Transverse colon (tissue), 4 donors: Measurements from ENCODE around the gene ZNF202. TPM values are rescaled to one million over a fixed set of nuclear protein-coding genes. Genes with fewer than 3 reads are reported as not detected.

ENCODE experiments used
- DNase-seq: peaks from one replicate; pipeline ENCODE4 v3.0.0-alpha.2; 2019
- H3K27ac ChIP-seq, 4 donors: fragments of 200-600 bp; sonication (generic); 2 replicates each; pipeline ENCODE4 v1.5.1; 2016 to 2018; ENCODE audit warnings: inconsistent platforms in 4 of 4
- H3K27me3 ChIP-seq: fragments of 200-600 bp; sonication (generic); 2 replicates; pipeline ENCODE4 v1.5.1; 2017; ENCODE audit warnings: inconsistent platforms
- H3K36me3 ChIP-seq, 4 donors: fragments of 200-600 bp; sonication (generic); 2 replicates each; pipeline ENCODE4 v1.5.1; 2017 to 2019; ENCODE audit warnings: inconsistent platforms in 4 of 4
- H3K4me1 ChIP-seq, 4 donors: fragments of 200-600 bp; sonication (generic); 2 replicates each; pipeline ENCODE4 v1.5.1; 2017 to 2020; ENCODE audit warnings: inconsistent platforms in 4 of 4
- H3K4me3 ChIP-seq, 4 donors: fragments of 200-600 bp; sonication (generic); 1 replicate in 1 of 4; 2 replicates in 3 of 4; pipeline versions ENCODE4 v1.5.1 to v1.6.1; 2017 to 2019; ENCODE audit warnings: inconsistent platforms in 4 of 4
- H3K9me3 ChIP-seq, 2 donors: fragments of 200-600 bp; sonication (generic); 2 replicates each; pipeline ENCODE4 v1.5.1; 2017 to 2019; ENCODE audit warnings: inconsistent platforms in 2 of 2
- CTCF ChIP-seq, 5 experiments: fragments of 200-600 bp in 3 of 5; fragments of 450-650 bp in 2 of 5; sonication (generic) in 3 of 5; IDR thresholded peaks; 1 replicate in 2 of 5; 2 replicates in 3 of 5; pipeline ENCODE4 v1.5.1; 2016 to 2017; ENCODE audit warnings: antibody characterized with exemption in 5 of 5, inconsistent platforms in 3 of 5, mild to moderate bottlenecking in 2 of 5, moderate library complexity in 1 of 5
- EP300 ChIP-seq: sonication (generic); formaldehyde crosslinking; IDR thresholded peaks from one replicate; pipeline ENCODE4 v1.6.1; 2017; ENCODE audit warnings: antibody characterized with exemption, low read depth
- POLR2A ChIP-seq: fragments of 450-650 bp; IDR thresholded peaks from one replicate; pipeline ENCODE4 v1.6.1; 2016; ENCODE audit warnings: antibody characterized with exemption, mild to moderate bottlenecking, moderate library complexity
- POLR2AphosphoS5 ChIP-seq, 3 donors: sonication (generic); formaldehyde crosslinking; IDR thresholded peaks; one replicate each; pipeline ENCODE4 v1.6.1; 2016; ENCODE audit warnings: antibody characterized with exemption in 3 of 3
- WGBS, 2 donors: methylation state at CpG; one replicate each; pipeline ENCODE4 v1.1.5; 2018; ENCODE audit warnings: low coverage in 1 of 2; 5-methylcytosine and 5-hydroxymethylcytosine counted together
- in situ Hi-C, 4 donors: fragments of 200-750 bp; cut with MboI; loops; one replicate each; pipeline versions ENCODE4 v1.15.0 to v1.15.1; 2017; ENCODE audit warnings: low sequenced_read_pairs in 3 of 4, low pct_ligation_motif_present in 1 of 4, low pct_unique_long_range_greater_than_20kb in 1 of 4
- intact Hi-C: fragments of 100-400 bp; cut with DNase I; formaldehyde crosslinking; loops from one replicate; pipeline ENCODE4 v1.15.1; 2023; ENCODE audit warnings: low total_unique reads
- total RNA-seq, 4 donors: library from RNA; depleted of rRNA; stranded (reverse); fragments of >200 nt; gene quantifications; one replicate each; pipeline ENCODE4 v1.1.0, GENCODE V29; 2016

The ZNF202 gene
- total RNA-seq, 4 donors from 2014 or later, result 4.4 to 7.8 (median 6.2) TPM

- TF ChIP-seq EP300 (no peak), CTCF (IDR thresholded peaks at IDR 0.05) (no peak), POLR2AphosphoS5 (IDR thresholded peaks at IDR 0.05) (no peak), POLR2A (no peak)
- Histone ChIP-seq H3K27me3 (no peaks in the 10 kb centered on the region), H3K9me3 (peaks cover 10 to 12% of the 10 kb centered on the region in 2 donors), H3K27ac (no peak overlapping the region), H3K36me3 (no peaks in the 10 kb centered on the region), H3K4me3 (no peak overlapping the region), H3K4me1 (no peaks in the 10 kb centered on the region)
- in situ Hi-C loops, result no loop called here
- no peak for DNase-seq
- WGBS, 2 donors, result 26 to 36% methylated on average over 1 of the region's 1 CpG
- intact Hi-C loops, result no loop called here
Observed at GRCh38 chr11:123765601-123766000, 24.1 kb upstream of the ZNF202 start.

GRCh38 chr11:123762422-123762821 is 21.0 kb upstream of the ZNF202 start:
- H3K27me3 ChIP-seq, result no peaks in the 10 kb centered on the region
- no peak overlapping the region for H3K27ac ChIP-seq
- peaks cover 10 to 12% of the 10 kb centered on the region in 2 donors for H3K9me3 ChIP-seq
- H3K4me1 ChIP-seq, result no peaks in the 10 kb centered on the region
- no peaks in the 10 kb centered on the region for H3K36me3 ChIP-seq
- no peak for TF ChIP-seq POLR2AphosphoS5 (IDR thresholded peaks at IDR 0.05)
- no peak for TF ChIP-seq EP300
- no peak for TF ChIP-seq POLR2A
- no peak for TF ChIP-seq CTCF (IDR thresholded peaks at IDR 0.05)
- in situ Hi-C loops (no loop called here), intact Hi-C loops (no loop called here)
- no peak for DNase-seq
- no peak overlapping the region for H3K4me3 ChIP-seq

- H3K27me3 ChIP-seq, result no peaks in the 10 kb centered on the region
- no peak for DNase-seq
- in situ Hi-C loops (no loop called here), intact Hi-C loops (no loop called here)
- no peaks in the 10 kb centered on the region for H3K36me3 ChIP-seq
- 50 to 75% methylated on average over 1 of the region's 1 CpG for WGBS, 2 donors
- TF ChIP-seq EP300 (no peak), POLR2AphosphoS5 (IDR thresholded peaks at IDR 0.05) (no peak), POLR2A (no peak), CTCF (IDR thresholded peaks at IDR 0.05) (no peak)
- no peak overlapping the region for H3K27ac ChIP-seq
- peaks cover 10 to 12% of the 10 kb centered on the region in 2 donors for H3K9me3 ChIP-seq
- no peaks in the 10 kb centered on the region for H3K4me1 ChIP-seq
- no peak overlapping the region for H3K4me3 ChIP-seq
Observed at GRCh38 chr11:123760894-123761293, 19.4 kb upstream of the ZNF202 start.

- Histone ChIP-seq H3K36me3 (no peaks in the 10 kb centered on the region), H3K9me3 (peaks cover 9 to 12% of the 10 kb centered on the region in 2 donors), H3K27me3 (no peaks in the 10 kb centered on the region), H3K27ac (no peak overlapping the region), H3K4me3 (no peak overlapping the region), H3K4me1 (no peaks in the 10 kb centered on the region)
- intact Hi-C loops, result no loop called here
- DNase-seq, result no peak
- WGBS, 2 donors, result 79 to 81% methylated on average over 3 of the region's 3 CpGs
- TF ChIP-seq POLR2A (no peak), CTCF (IDR thresholded peaks at IDR 0.05) (no peak)
- in situ Hi-C loops, result no loop called here
Observed at GRCh38 chr11:123757976-123758375, 16.5 kb upstream of the ZNF202 start.
